ENCODE data around the gene UBASH3A. TPM values are rescaled to one million over a fixed set of nuclear protein-coding genes. Genes with fewer than 3 reads are reported as not detected.

Gene UBASH3A
- total RNA-seq, 2 experiments from 2014 or later, result 59.7 to 60.8 TPM

DNA sequence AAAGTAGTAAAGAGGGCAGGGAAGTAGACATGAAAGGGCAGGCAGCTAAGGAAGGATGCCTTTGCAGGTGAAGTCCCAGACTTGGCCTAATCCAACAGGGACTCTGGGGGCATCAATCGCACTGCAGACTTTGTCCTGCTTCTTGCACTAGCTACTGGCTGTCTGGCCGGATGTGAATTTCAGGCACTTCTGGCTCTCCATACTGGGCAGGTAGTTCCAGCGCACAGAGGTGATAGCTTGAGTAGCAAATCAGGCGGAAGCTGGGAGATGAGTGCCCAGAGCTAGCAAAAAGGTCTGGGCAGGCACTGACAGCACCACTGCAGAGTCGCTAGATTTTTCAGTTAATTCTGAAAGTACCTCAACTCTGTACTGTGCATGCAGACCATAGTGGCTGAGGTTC lies 91.3 kb downstream of the UBASH3A start:
- Histone ChIP-seq H3K9me3 (ENCODE audit: control insufficient read depth in 1 of 2, insufficient read depth in 1 of 2, low read length in 2 of 2) (no peaks in the 10 kb centered on the region), H3K27ac (ENCODE audit: low read depth in 1 of 2, low read length in 2 of 2) (no peak overlapping the region), H3K4me3 (ENCODE audit: low read length) (no peak overlapping the region), H3K4me1 (ENCODE audit: insufficient read depth, low read length) (peaks cover 19% of the 10 kb centered on the region), H3K27me3 (ENCODE audit: control insufficient read depth in 1 of 2, insufficient read depth in 2 of 2, low read length in 2 of 2) (no peaks in the 10 kb centered on the region), H3K36me3 (ENCODE audit: insufficient read depth, low read length) (no peaks in the 10 kb centered on the region)
- DNase-seq, result no peak
- peak overlapping the region; percentile 84 for H3K27ac Mint-ChIP-seq
- H3K27me3 Mint-ChIP-seq, result no peaks in the 10 kb centered on the region
- no peak overlapping the region for H3K4me3 Mint-ChIP-seq
- H3K36me3 Mint-ChIP-seq (ENCODE audit: low read depth), result no peaks in the 10 kb centered on the region
- peaks cover 24% of the 10 kb centered on the region for H3K4me1 Mint-ChIP-seq (ENCODE audit: low read depth)
- no peak for ATAC-seq (ENCODE audit: poor library complexity)
- intact Hi-C loops (cut with DNase I, micrococcal nuclease), result loop anchor here (5.0 kb wide), 2 partner anchors 68 to 397 kb away; partner anchors contain the start of gene NDUFV3 (in 1 of the 2)
- TF ChIP-seq, protein P1, sequence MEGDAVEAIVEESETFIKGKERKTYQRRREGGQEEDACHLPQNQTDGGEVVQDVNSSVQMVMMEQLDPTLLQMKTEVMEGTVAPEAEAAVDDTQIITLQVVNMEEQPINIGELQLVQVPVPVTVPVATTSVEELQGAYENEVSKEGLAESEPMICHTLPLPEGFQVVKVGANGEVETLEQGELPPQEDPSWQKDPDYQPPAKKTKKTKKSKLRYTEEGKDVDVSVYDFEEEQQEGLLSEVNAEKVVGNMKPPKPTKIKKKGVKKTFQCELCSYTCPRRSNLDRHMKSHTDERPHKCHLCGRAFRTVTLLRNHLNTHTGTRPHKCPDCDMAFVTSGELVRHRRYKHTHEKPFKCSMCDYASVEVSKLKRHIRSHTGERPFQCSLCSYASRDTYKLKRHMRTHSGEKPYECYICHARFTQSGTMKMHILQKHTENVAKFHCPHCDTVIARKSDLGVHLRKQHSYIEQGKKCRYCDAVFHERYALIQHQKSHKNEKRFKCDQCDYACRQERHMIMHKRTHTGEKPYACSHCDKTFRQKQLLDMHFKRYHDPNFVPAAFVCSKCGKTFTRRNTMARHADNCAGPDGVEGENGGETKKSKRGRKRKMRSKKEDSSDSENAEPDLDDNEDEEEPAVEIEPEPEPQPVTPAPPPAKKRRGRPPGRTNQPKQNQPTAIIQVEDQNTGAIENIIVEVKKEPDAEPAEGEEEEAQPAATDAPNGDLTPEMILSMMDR (IDR thresholded peaks at IDR 0.05), result no peak
- H3K9me3 Mint-ChIP-seq, result no peaks in the 10 kb centered on the region
- CTCF ChIA-PET, result no interaction called here
- POLR2A ChIA-PET, result interaction anchor here (2.7 kb wide), 1 partner anchor 19 kb away, joined by 14 read pairs; the partner anchor contains the start of gene SLC37A1

DNA sequence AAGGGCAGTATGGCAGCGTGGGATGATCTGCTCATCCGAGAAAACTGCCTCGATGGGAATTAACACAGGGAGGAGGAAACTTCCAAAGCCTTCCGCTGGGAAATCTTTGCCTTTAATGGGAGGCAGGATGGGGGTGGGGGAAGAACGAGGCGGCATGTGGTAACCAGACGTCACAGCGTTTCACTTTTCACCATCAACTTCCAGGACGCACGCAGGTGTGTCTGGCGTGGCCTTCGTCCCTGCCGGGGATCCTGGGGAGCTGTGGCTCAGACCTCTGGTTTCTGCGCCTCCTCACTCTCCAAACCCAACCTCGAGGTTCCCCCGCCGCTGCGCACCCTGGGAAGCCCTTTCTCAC lies 92.0 kb downstream of the UBASH3A start:
- DNase-seq (no peak), ATAC-seq (ENCODE audit: poor library complexity) (no peak)
- ChIA-PET POLR2A (interaction anchor here (2.7 kb wide), 1 partner anchor 18 kb away, joined by 14 read pairs; the partner anchor contains the start of gene SLC37A1), CTCF (no interaction called here)
- Mint-ChIP-seq H3K36me3 (ENCODE audit: low read depth) (no peaks in the 10 kb centered on the region), H3K27ac (peak overlapping the region; percentile 84), H3K4me1 (ENCODE audit: low read depth) (peaks cover 24% of the 10 kb centered on the region), H3K9me3 (no peaks in the 10 kb centered on the region), H3K4me3 (peak overlapping the region; percentile 89), H3K27me3 (no peaks in the 10 kb centered on the region)
- H3K4me1 ChIP-seq (ENCODE audit: insufficient read depth, low read length), result peaks cover 19% of the 10 kb centered on the region
- H3K9me3 ChIP-seq (ENCODE audit: control insufficient read depth in 1 of 2, insufficient read depth in 1 of 2, low read length in 2 of 2), result no peaks in the 10 kb centered on the region
- H3K27ac ChIP-seq (ENCODE audit: low read depth in 1 of 2, low read length in 2 of 2), result no peak overlapping the region
- intact Hi-C loops (cut with DNase I, micrococcal nuclease), result loop anchor here (1.0 to 5.0 kb wide), 3 partner anchors 31 to 397 kb away; partner anchors contain the start of gene NDUFV3 (in 1 of the 2)
- H3K27me3 ChIP-seq (ENCODE audit: control insufficient read depth in 1 of 2, insufficient read depth in 2 of 2, low read length in 2 of 2), result no peaks in the 10 kb centered on the region
- no peaks in the 10 kb centered on the region for H3K36me3 ChIP-seq (ENCODE audit: insufficient read depth, low read length)
- TF ChIP-seq, protein P1 (IDR thresholded peaks at IDR 0.05), result no peak
- H3K4me3 ChIP-seq (ENCODE audit: low read length), result peak overlapping the region; percentile 87

DNA sequence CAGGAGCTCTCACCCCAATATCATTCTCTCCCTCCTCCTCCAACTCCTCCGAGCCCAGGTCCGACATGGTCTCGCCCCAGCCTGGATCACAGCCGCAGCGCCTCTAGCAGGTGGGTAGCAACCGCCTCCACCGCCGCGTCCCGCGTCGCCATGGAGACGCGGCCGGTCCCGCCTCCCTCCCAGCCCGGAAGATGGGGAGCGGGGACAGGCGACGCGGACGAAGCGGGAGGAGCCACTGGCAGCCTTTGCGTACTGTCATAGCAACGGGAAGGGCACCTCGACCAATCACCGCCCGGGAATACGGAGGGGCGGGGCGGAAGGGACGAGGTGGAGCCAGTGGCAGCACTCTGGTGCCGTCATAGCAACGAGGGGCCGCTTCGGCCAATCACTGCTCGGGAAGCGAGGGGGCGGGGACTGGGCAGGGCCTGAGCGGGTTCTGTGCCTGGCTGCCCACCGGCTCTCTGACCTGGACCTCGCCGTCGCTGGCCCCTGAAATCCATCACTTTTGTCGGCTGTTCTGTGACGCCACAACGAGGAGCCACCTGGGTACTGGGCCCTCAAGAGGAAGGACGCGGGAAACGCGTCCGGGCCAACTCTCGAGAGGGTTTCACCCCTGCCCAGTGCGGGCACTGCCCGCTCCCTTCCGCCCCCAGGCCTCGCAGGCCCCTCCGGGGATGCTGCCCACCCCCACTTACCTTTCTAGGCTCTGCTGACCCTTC lies 92.6 kb downstream of the UBASH3A start, which contains the start of gene RSPH1:
Gene RSPH1, minus strand, starts transcription at position 105 of the 719 bp plus-strand sequence. Its CDS starts 38 bp downstream, at position 67.
- ChIA-PET CTCF (no interaction called here), POLR2A (interaction anchor here (1.8 to 2.7 kb wide), 2 partner anchors 17 to 31 kb away, joined by 7 to 14 read pairs; partner anchors contain the start of gene SLC37A1)
- Mint-ChIP-seq H3K4me3 (peak within 1 kb of the TSS; percentile 89), H3K27ac (peak within 1 kb of the TSS; percentile 84), H3K9me3 (no peaks in the 10 kb centered on the region), H3K27me3 (no peaks in the 10 kb centered on the region), H3K4me1 (ENCODE audit: low read depth) (peaks cover 24% of the 10 kb centered on the region), H3K36me3 (ENCODE audit: low read depth) (no peaks in the 10 kb centered on the region)
- Histone ChIP-seq H3K4me3 (ENCODE audit: low read length) (peak within 1 kb of the TSS; percentile 87), H3K4me1 (ENCODE audit: insufficient read depth, low read length) (peaks cover 19% of the 10 kb centered on the region), H3K9me3 (ENCODE audit: control insufficient read depth in 1 of 2, insufficient read depth in 1 of 2, low read length in 2 of 2) (no peaks in the 10 kb centered on the region), H3K36me3 (ENCODE audit: insufficient read depth, low read length) (no peaks in the 10 kb centered on the region), H3K27me3 (ENCODE audit: control insufficient read depth in 1 of 2, insufficient read depth in 2 of 2, low read length in 2 of 2) (no peaks in the 10 kb centered on the region), H3K27ac (ENCODE audit: low read depth in 1 of 2, low read length in 2 of 2) (peak within 1 kb of the TSS; percentile 26 to 76)
- peak; percentile 93 to 100 (median 99) for DNase-seq
- ATAC-seq (ENCODE audit: poor library complexity), result peak; percentile 97
- TF ChIP-seq, protein P1 (IDR thresholded peaks at IDR 0.05), result no peak
- intact Hi-C loops (cut with DNase I, micrococcal nuclease), result loop anchor here (1.0 to 5.0 kb wide), 3 partner anchors 32 to 396 kb away; partner anchors contain the start of gene NDUFV3 (in 1 of the 2)

Measured in CD4-positive, alpha-beta T cell (primary cell).